ENCODE data around the gene SLITRK1.

Gene SLITRK1

DNA sequence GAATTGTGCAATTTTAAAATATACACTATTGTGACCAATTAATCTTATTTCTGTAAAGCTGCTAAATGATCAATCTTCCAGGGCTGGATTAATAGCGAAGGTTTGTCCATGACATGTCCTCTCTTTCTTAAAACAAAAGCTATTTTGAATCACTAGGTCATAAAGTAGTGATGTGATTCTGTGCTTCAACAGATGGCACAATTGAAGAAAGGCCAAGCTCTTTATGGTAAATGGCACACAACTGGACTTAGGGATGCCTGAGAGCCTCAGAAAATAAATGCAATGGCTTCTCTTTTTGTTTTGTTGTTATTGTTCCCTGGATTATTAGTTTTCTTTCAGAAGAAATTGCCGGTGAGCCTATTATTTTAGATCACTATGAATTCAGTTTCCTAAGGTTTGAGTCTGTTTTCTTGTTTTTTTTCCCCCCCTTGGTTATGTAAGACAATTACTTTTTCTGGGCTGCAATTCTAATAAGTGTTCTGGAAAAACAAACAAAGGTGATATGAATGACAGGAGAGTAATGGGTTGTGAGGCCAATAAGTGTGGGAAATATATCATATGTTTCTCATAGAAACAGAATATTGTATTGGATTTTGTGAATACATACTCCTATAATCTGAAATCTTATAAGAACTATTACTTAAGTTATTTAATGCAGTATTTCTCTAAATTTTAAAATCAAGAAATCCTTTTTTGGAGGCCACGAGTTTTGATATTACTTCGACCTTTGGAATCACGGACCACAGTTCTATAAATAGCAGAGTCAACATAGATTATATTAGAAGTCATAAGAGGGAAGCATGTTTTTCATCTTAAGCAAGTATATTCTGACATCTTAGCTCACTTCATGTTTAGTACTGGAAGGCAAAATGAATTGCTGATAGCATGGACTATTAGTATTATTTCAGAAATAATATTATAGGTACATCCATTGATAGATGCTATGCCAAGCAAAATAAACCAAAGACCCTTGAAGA lies 16.8 kb downstream of the SLITRK1 start:
- DNase-seq, result no peak

DNA sequence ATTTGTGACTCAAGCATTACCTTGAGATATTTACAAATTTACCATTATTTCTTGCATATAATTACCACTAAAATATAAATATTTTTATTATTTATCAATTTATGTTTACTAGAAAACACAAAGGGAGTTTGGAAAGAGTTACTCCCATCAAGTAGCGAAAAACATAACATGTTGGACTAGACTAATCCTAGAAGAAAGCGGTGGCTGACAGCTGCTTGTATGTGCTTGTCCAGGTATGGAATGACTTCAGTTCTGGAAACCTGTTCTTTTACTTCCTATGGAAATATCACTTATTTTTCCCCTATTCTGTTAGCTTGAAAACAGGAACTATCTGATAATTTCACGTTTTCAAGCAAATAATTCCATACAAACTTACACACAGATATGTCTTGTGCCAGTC lies 28.5 kb downstream of the SLITRK1 start:
- no peak for DNase-seq

GRCh38 chr13:83845106-83845505 lies 37.2 kb downstream of the SLITRK1 start:
- no peak for DNase-seq

DNA sequence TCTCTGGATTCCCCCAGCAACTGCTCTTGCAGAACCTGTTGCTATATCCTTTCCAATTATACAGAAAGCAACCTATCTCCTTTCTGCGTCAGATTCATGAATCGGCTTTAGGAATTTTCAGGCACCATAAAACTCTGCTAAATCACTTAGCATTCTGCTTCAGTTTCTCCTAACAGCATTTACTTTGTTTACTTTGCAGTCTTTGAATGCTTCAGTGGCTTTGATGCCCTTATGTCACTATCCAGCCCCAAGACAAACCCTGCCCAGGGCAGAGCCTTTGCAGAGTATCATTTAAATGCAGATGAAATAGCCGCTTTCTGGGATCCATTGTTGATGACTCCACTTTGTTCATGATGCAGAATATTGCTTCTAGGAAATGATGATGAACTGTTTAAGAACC lies 43.1 kb downstream of the SLITRK1 start:
- DNase-seq, result no peak

GRCh38 chr13:83831796-83832195 lies 50.5 kb downstream of the SLITRK1 start:
- DNase-seq, result no peak

GRCh38 chr13:83829810-83830209 lies 52.5 kb downstream of the SLITRK1 start:
- no peak for DNase-seq

GRCh38 chr13:83827338-83827737 lies 54.9 kb downstream of the SLITRK1 start:
- no peak for DNase-seq

Data from NCI-H1105 (cell line).